H7 (cell line): Measurements from ENCODE around the gene MAP3K12. TPM values are rescaled to one million over a fixed set of nuclear protein-coding genes. Genes with fewer than 3 reads are reported as not detected.

Experiments
- DNase-seq: peaks from one replicate; pipeline ENCODE4 v3.0.0; 2012
- H3K27me3 ChIP-seq: 2 replicates; pipeline ENCODE4 v1.6.0; 2011; ENCODE audit warnings: mild to moderate bottlenecking, low read length; ENCODE audit not compliant: control insufficient read depth, insufficient read depth
- H3K36me3 ChIP-seq: replicated peaks from 2 replicates; pipeline ENCODE4 v1.5.1; 2011; ENCODE audit warnings: low read length; ENCODE audit not compliant: control insufficient read depth, insufficient read depth
- H3K4me3 ChIP-seq: 2 replicates; pipeline ENCODE4 v1.5.1; 2011; ENCODE audit warnings: low read depth, mild to moderate bottlenecking, control low read depth, low read length, moderate library complexity; ENCODE audit not compliant: insufficient read depth
- total RNA-seq: library from RNA; depleted of rRNA; stranded (reverse); fragments of >200 nt; shearing (Covaris generic); gene quantifications from 2 replicates; pipeline ENCODE4 v1.2.3, GENCODE V29; 2014

MAP3K12 gene
- total RNA-seq, 1 experiment from 2014 or later = 8.7 TPM

DNA sequence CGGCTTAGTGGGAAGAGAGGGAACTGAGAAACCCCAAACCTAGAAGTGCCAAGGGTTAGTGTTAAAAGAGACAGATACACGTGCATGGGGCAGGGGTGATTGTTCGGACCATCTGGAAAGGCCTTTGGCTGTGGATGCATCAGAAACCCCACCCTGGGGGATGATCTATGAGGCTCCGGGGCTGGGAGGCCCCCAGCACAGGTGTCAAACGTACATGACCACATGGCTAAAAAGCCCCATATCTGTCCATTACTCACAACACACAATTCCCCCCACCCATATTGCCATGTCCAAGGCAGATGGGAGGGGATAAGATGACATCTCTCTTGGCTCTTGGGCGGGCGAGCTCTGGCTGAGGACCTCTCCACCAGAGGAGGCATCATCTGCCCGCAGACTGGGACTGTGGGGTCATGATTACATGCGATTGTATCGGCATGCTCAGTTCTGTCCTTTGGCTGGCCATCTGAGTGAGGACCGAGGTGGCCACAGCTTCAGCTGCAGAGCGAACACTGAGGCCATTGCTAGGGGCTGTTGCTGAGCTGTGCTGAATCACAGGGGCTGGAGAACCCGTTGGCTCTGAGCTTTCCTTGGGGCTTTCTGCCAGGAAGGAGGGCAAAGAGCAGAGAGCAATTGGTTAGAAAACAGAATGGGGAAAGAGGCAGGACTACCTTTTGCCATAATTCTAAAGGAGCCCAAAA lies 17.6 kb upstream of the MAP3K12 start:
- no peaks in the 10 kb centered on the region for H3K27me3 ChIP-seq
- peaks cover 7% of the 10 kb centered on the region for H3K36me3 ChIP-seq
- H3K4me3 ChIP-seq = no peak overlapping the region
- no peak for DNase-seq

DNA sequence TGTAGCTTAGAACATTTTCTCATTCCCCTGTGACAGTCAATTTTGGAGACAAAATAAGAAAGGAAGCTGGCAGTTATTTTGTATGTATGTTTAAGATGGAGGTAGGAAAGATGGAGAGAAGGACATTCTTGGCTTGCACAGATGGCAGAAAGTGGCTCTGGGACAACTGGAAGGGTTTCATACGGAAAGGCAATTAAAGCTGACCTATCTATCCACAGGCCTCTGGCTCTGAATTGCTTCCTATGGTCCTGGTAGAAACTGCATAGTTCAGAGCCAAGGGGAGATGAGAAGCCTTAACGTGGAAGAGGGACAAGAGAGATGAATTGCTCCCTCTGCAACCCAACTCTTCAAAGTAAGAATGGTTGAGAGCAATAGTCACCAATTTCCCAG lies 16.0 kb upstream of the MAP3K12 start:
- Histone ChIP-seq H3K36me3 (peaks cover 6% of the 10 kb centered on the region), H3K27me3 (no peaks in the 10 kb centered on the region), H3K4me3 (no peak overlapping the region)
- no peak for DNase-seq

DNA sequence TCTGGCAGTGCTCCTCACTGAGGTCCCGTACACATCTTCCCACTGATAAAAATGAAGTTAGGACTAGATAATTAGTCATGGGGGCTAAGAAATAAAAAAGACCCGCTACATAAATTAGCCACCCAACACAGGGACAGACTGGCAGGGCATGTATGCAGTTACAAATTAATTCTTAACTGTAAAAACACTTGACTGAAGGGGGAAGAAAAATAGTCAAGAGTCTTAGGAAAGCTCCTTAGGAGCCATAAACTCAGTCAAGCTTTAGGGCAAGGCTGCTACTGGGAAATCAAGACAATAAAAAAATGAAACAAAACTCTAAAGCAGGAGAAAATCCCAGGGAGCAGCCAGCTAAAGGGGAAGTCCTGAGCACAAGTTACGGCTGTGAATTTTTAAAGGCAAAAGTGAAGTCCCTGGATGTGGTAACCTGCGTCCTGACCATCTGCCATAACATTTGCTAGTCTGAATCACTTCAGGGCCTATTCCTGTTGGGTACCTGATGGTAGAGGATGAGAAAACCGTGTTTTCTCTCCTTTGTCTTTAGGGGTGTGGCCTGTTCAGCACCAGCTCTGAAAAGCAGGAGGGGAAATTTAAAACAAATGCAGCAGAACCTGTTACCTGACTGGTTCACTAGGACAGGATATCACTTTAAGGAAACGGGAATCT lies 15.5 kb upstream of the MAP3K12 start:
- peaks cover 6% of the 10 kb centered on the region for H3K36me3 ChIP-seq

DNA sequence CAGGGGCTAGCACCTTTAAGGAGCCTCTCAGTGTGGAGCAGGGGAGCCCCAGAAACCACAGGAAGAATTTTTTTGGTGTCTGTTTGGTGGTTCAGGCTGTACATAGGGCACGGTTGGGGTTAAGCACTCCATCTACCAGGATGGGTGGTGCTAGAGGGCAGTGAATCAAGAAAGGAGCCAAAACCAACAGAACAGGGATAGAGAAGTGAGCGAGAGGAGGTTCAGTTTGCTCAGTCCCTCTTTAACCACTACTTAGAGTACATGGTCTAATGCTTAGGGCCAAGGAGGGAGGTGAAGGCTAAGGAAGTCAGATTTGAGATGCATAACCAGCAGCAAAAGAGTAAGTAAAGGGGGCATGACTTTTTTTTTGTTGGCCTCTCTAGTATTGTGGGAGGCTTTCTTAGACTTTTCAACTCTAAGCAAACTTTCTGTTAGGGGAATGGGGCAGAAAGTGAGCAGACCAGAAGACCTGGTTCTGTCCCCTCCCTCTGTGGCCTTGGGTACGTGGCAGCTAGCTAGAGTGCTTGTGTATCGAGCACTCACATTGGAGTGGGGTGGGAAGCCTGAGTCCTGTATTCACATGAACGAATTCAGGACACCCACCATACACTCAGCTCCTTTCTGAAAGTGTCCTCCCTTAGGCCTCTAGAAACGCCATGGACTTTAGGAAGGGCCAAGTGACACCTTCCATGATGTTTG lies 14.6 kb upstream of the MAP3K12 start:
- Histone ChIP-seq H3K36me3 (peaks cover 6% of the 10 kb centered on the region), H3K4me3 (no peak overlapping the region), H3K27me3 (no peaks in the 10 kb centered on the region)
- DNase-seq = no peak

More for the DNA sequence above, 15.5 kb upstream of the MAP3K12 start:
- DNase-seq = no peak
- H3K27me3 ChIP-seq = no peaks in the 10 kb centered on the region
- no peak overlapping the region for H3K4me3 ChIP-seq

DNA sequence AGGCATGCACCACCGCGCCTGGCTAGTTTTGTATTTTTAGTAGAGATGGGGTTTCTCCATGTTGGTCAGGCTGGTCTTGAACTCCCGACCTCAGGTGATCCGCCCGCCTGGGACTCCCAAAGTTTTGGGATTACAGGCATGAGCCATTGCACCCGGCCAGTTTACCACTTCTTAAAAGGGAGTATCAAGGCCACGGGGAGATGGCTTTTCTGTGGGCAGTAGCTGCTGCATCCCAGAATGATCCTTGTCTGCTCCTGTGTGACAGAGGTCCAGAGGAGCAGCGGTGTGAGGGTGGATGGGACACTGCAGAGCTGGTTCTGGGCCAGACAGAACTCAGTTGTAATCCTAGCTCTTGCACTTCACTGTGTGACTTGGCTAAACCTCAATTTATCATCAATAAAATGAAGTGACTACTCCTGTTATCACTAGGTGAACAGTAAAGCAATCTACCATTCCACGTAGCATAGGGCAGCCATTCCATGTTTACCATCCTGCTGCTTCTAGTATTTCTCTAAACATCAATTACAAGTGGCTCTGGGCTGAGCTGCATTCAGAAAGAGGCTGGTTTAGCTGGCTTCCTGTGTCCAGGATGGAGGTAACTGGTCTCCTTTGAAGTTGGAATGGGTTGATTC lies 11.0 kb upstream of the MAP3K12 start:
- peaks cover 8% of the 10 kb centered on the region for H3K36me3 ChIP-seq
- DNase-seq = no peak
- H3K27me3 ChIP-seq = no peaks in the 10 kb centered on the region
- no peak overlapping the region for H3K4me3 ChIP-seq

DNA sequence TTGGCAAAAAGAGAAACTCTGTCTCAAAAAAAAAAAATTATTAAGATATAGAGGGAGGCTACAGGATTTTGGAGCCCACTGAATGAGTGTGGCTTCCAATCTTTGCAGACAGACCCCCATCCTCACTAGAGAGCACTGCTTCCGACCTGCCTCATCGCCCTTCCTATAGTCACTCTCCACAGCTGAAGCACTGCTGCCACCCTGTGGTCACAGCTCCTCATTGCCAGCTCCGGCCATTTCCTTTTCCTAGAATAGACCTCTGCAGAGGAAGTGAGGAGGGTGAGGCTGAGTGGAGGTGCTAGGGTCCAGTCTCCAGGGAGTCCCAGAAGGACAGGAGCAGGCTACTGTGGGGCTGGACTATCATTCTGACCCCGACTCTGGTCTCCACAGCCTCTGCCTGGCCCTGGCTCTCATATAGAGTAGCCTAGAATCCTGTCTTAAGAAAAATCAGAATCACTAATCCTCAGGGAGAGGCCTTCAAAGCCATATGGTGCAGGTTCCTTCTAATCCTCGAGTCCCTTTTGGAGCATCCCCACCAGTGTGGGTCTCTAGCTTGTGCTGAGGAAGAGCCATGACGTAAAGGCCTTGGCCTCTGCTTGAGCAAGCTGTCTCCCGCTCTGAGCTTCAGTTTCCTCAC lies 9.4 kb upstream of the MAP3K12 start:
- H3K27me3 ChIP-seq = no peaks in the 10 kb centered on the region
- DNase-seq = peak; percentile 87
- no peak overlapping the region for H3K4me3 ChIP-seq

DNA sequence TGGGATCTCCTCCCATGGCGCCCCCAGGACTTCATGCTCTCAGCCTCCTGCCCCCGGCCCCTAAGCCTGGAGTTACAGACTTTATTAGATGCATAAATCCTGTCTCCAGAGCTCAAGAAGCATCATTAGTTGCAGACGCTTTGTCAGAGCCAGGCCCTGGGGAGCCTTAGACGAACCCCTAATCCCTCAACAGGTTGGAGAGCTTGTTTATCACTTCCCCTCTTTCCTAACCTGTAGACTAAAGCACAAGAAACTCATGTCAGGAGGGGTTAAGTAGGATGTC lies 8.3 kb upstream of the MAP3K12 start:
- H3K27me3 ChIP-seq = no peaks in the 10 kb centered on the region
- DNase-seq = no peak
- no peak overlapping the region for H3K4me3 ChIP-seq
- H3K36me3 ChIP-seq = peaks cover 16% of the 10 kb centered on the region

More for the DNA sequence above, 9.4 kb upstream of the MAP3K12 start:
- peaks cover 16% of the 10 kb centered on the region for H3K36me3 ChIP-seq

DNA sequence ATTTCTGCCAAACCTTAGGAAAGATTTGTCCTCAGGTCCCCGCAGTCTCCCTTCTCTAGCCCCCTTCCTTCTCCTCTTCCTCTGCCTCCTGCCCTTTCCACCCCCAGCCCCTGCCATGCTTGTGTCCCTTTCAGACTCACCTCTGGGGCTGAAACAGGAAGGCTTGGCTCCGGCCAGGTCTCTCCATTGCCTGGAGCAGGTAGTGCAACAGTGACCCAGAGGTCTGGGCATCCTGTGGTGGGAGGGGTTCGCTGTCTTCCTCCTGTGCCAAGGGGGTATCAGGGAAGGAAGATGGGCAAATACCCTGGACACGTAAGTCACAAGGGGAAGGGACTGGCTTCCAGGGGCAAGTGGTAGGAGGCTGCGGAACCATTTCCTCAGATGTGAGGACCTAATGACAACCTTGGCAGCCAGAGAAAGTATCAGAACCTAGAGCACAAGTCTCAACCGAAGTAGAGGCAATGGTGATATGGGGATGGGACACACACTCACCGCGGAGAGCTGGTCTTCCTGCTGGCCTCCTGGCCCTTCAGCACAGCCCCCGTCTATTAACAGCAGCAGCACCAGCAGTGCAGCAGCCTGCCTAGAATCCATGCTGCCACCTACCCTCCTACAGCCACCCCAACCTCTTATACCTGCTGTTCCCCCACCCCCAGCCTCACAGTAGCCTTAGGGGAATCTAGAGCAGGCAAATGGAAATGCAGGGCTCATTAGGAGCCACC lies 7.8 kb upstream of the MAP3K12 start, which contains the start of gene NPFF:
Gene NPFF (minus strand): TSS at position 604 of the 722 bp plus-strand sequence. CDS start 10 bp downstream, at position 594.
- no peaks in the 10 kb centered on the region for H3K27me3 ChIP-seq
- H3K36me3 ChIP-seq = peaks cover 16% of the 10 kb centered on the region
- H3K4me3 ChIP-seq = no peak within 1 kb of the TSS
- DNase-seq = no peak

DNA sequence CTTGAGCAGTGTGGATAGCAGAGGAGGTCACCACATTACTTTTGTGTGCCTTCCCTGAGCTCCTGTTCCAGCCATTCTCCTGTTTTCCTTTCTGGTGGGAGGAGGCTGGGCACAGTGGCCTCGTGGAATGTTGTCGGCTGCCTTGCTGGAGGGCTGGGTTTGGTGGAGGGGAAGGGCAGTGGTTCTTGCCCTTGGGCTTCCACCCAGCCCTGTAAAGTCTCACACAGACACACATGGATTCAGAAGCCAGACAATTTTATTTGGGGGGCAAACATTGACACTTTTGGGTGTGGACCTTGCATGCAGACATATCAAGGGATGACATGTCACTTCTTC lies 7.2 kb upstream of the MAP3K12 start:
- Histone ChIP-seq H3K4me3 (no peak overlapping the region), H3K27me3 (no peaks in the 10 kb centered on the region), H3K36me3 (peaks cover 16% of the 10 kb centered on the region)
- no peak for DNase-seq

DNA sequence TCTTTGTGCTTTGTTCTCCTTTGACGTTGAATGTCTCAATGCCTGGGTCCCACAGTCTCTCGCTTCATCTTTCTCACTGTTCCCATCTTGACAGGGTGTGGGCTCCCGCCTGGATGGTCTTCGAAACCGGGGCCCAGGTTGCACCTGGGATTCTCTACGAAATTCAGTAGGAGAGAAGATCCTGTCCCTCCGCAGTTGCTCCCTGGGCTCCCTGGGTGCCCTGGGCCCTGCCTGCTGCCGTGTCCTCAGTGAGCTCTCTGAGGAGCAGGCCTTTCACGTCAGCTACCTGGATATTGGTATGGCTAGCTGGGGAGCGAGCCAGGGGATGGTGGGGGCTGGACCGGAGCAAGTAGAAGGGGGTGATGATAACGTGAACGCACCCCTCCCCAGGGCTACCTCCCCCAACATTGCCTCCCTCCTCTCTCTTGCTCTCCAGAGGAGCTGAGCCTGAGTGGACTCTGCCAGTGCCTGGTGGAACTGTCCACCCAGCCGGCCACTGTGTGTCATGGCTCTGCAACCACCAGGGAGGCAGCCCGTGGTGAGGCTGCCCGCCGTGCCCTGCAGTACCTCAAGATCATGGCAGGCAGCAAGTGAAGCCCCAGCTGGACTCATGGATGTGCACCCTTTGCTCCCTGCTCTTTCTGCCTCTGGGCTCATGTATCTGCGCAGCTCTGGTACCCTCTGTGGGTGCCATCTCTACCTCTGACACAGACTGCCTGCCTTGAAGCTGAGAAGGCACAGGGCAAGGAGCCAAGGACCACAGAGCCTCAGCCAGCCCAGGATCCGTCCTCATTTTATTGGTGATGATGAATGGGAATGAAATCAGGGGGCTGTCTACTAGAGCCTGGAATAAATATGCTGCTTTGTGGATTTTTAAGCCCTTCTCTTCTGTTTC lies 6.5 kb upstream of the MAP3K12 start:
- Histone ChIP-seq H3K36me3 (peaks cover 16% of the 10 kb centered on the region), H3K4me3 (no peak overlapping the region), H3K27me3 (no peaks in the 10 kb centered on the region)
- no peak for DNase-seq

DNA sequence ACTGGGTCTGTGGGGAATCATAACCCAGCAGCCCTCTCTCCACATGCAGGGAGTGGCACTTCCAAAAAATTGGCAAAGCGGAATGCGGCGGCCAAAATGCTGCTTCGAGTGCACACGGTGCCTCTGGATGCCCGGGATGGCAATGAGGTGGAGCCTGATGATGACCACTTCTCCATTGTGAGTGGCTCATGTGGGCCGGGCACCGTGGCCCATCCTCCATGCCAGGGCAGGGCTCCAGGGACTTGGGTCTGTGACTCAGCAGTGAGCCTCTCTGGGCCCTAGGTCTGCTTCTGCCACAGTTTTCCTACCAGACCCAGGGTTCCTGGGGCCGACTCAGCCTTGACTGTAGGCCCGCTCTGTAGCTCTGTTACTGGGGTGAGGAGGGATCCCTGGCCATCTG lies 5.8 kb upstream of the MAP3K12 start:
- DNase-seq = no peak

DNA sequence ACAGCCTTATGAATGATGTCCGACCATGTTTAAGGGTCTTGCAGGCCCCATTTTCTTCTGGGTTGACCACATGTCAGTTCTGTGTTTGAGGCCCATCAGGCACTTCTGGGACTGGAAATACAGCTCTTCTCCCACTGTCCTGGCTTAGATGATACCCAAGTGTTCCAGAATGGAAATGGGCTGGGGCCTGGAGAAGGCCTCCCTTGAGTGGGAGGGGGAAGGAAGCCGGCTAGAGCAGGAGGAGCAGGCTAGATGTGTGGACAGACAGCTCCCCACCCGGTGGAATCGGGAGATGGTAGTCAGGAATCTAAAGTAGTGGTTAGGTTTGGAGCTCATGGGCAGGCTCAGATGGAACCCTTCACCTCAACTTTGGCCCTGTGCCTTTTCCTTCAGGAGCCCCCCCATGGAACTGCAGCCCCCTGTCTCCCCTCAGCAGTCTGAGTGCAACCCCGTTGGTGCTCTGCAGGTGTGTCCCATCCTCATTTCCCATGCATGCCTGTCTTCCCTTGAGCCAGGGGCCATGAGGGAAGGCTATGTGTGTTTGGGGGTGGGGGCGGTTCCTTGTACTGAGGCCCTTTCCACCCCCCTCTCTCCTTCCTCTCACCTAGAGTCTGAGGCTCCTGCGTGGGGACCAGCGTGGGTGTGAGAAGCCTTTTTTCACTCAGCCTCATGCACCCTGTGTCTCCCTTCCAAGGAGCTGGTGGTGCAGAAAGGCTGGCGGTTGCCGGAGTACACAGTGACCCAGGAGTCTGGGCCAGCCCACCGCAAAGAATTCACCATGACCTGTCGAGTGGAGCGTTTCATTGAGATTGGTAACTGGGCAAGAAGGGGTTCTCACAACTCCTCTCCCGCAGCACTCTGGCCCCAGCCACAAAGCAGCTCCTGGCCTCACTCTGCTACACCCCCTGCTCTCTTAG lies 5.0 kb upstream of the MAP3K12 start:
- H3K36me3 ChIP-seq = peaks cover 16% of the 10 kb centered on the region
- no peaks in the 10 kb centered on the region for H3K27me3 ChIP-seq
- H3K4me3 ChIP-seq = no peak overlapping the region
- DNase-seq = no peak

More for the DNA sequence above, 5.8 kb upstream of the MAP3K12 start:
- Histone ChIP-seq H3K4me3 (no peak overlapping the region), H3K27me3 (no peaks in the 10 kb centered on the region), H3K36me3 (peaks cover 16% of the 10 kb centered on the region)
